ENCODE results near the gene NFYC.

Gene NFYC

GRCh38 chr1:40798366-40799281, 107.1 kb downstream of the NFYC start:
- DNase-seq (ENCODE audit: low read depth): no peak

- peak; percentile 5 for DNase-seq (ENCODE audit: low read depth)
Observed at GRCh38 chr1:40799351-40799867, 107.9 kb downstream of the NFYC start.

- no peak for DNase-seq (ENCODE audit: low read depth)
Observed at GRCh38 chr1:40801742-40802077, 110.2 kb downstream of the NFYC start.

GRCh38 chr1:40802078-40802741, 110.7 kb downstream of the NFYC start:
- peak; percentile 13 for DNase-seq (ENCODE audit: low read depth)

GRCh38 chr1:40802742-40803113, 111.2 kb downstream of the NFYC start:
- DNase-seq (ENCODE audit: low read depth): no peak

GRCh38 chr1:40803447-40803846, 111.9 kb downstream of the NFYC start:
- no peak for DNase-seq (ENCODE audit: low read depth)

- no peak for DNase-seq (ENCODE audit: low read depth)
Observed at GRCh38 chr1:40803902-40804301, 112.4 kb downstream of the NFYC start.

GRCh38 chr1:40806240-40806639, 114.7 kb downstream of the NFYC start:
- no peak for DNase-seq (ENCODE audit: low read depth)

GRCh38 chr1:40806731-40807695, 115.5 kb downstream of the NFYC start:
- DNase-seq (ENCODE audit: low read depth): no peak

- DNase-seq (ENCODE audit: low read depth): no peak
Observed at GRCh38 chr1:40808002-40808401, 116.5 kb downstream of the NFYC start.

GRCh38 chr1:40808444-40808843, 116.9 kb downstream of the NFYC start:
- no peak for DNase-seq (ENCODE audit: low read depth)

- DNase-seq (ENCODE audit: low read depth): no peak
Observed at GRCh38 chr1:40808909-40809308, 117.4 kb downstream of the NFYC start.

GRCh38 chr1:40810927-40811326, 119.4 kb downstream of the NFYC start:
- DNase-seq (ENCODE audit: low read depth): no peak

- DNase-seq (ENCODE audit: low read depth): no peak
Observed at GRCh38 chr1:40815420-40815819, 123.9 kb downstream of the NFYC start.

GRCh38 chr1:40817791-40818263, 126.3 kb downstream of the NFYC start:
- DNase-seq (ENCODE audit: low read depth): no peak

- DNase-seq (ENCODE audit: low read depth): no peak
Observed at GRCh38 chr1:40818264-40818961, 126.9 kb downstream of the NFYC start.

GRCh38 chr1:40819101-40819500, 127.6 kb downstream of the NFYC start:
- no peak for DNase-seq (ENCODE audit: low read depth)

GRCh38 chr1:40820251-40820797, 128.8 kb downstream of the NFYC start:
- DNase-seq (ENCODE audit: low read depth): no peak

Data from non-pigmented ciliary epithelial cell (primary cell).